GM12878 (cell line): ENCODE data around the gene PRORP. TPM values are rescaled to one million over a fixed set of nuclear protein-coding genes. Genes with fewer than 3 reads are reported as not detected.

ENCODE experiments used
- ATAC-seq: fragments of 200-7000 bp; cut with Tn5 transposase; 3 replicates; pipeline ENCODE4 v1.9.1; 2020; ENCODE audit warnings: mild to moderate bottlenecking, moderate library complexity
- BruUV-seq: library from RNA; stranded (reverse); fragments of 400-500 nt; replicated peaks from 2 replicates; lab custom pipeline; 2021; lab: Mats Ljungman, UMichigan
- CTCF ChIA-PET: fragments of 300-600 bp; sonication (Branson Sonifier 250); formaldehyde crosslinking; extraction: SDS; loops from one replicate; lab custom pipeline; 2021; ENCODE audit warnings: inconsistent platforms; lab: Yijun Ruan, JAX
- POLR2A ChIA-PET: fragments of 350-600 bp; formaldehyde crosslinking; extraction: SDS; loops from one replicate; lab custom pipeline; 2021; ENCODE audit warnings: inconsistent platforms; lab: Charles Lee
- RAD21 ChIA-PET: fragments of 300-600 bp; sonication (Branson Sonifier 250); formaldehyde crosslinking; loops from one replicate; lab custom pipeline; 2023; ENCODE audit warnings: antibody characterized with exemption; ENCODE audit not compliant: unreplicated experiment; lab: Charles Lee
- SMC1A ChIA-PET: fragments of 300-600 bp; sonication (Branson Sonifier 250); formaldehyde crosslinking; loops from one replicate; lab custom pipeline; 2023; ENCODE audit not compliant: unreplicated experiment, uncharacterized antibody; lab: Charles Lee
- DNase-seq: peaks from one replicate; pipeline ENCODE4 v3.0.0-alpha.2; 2011; ENCODE audit warnings: low read depth, low spot score
- FAIRE-seq: peaks from 3 replicates; lab custom pipeline; 2011; peaks lifted over from hg19 to GRCh38; lab: Jason Lieb, UNC
- H2AFZ ChIP-seq: 2 replicates; pipeline ENCODE4 v1.6.0; 2011; ENCODE audit warnings: low read depth, low read length, control low read depth; ENCODE audit not compliant: control insufficient read depth
- H3K27ac ChIP-seq: 2 replicates; pipeline ENCODE4 v1.5.1; 2011; ENCODE audit warnings: control low read depth; ENCODE audit not compliant: control insufficient read depth, insufficient read depth
- H3K27me3 ChIP-seq, 2 experiments: replicated peaks in 1 of 2; 2 replicates each; pipeline versions ENCODE4 v1.6.0 to v1.6.1; 2011; ENCODE audit warnings: low read length in 1 of 2; ENCODE audit not compliant: control insufficient read depth in 2 of 2, insufficient read depth in 2 of 2
- H3K36me3 ChIP-seq, 2 experiments: 2 replicates each; pipeline ENCODE4 v1.5.1; 2011; ENCODE audit warnings: low read length in 1 of 2; ENCODE audit not compliant: control insufficient read depth in 2 of 2, insufficient read depth in 2 of 2
- H3K4me1 ChIP-seq: 2 replicates; pipeline ENCODE4 v1.6.1; 2011; ENCODE audit warnings: mild to moderate bottlenecking, low read length, moderate library complexity, mixed read lengths; ENCODE audit not compliant: control insufficient read depth, insufficient read depth
- H3K4me2 ChIP-seq: 2 replicates; pipeline ENCODE4 v1.6.0; 2011; ENCODE audit warnings: control low read depth; ENCODE audit not compliant: control insufficient read depth, insufficient read depth
- H3K4me3 ChIP-seq: fragments of 200-600 bp; sonication (generic); 2 replicates; pipeline ENCODE4 v1.5.1; 2016
- H3K79me2 ChIP-seq: 2 replicates; pipeline ENCODE4 v1.6.0; 2011; ENCODE audit warnings: low read length; ENCODE audit not compliant: control insufficient read depth, insufficient read depth
- H3K9ac ChIP-seq: 2 replicates; pipeline ENCODE4 v1.8.0; 2011; ENCODE audit warnings: low read length, control low read depth, mixed read lengths; ENCODE audit not compliant: control insufficient read depth, insufficient read depth
- H3K9me3 ChIP-seq: replicated peaks from 3 replicates; pipeline ENCODE4 v1.5.1; 2011; ENCODE audit warnings: mild to moderate bottlenecking, low read length; ENCODE audit not compliant: control insufficient read depth, insufficient read depth
- H4K20me1 ChIP-seq: 2 replicates; pipeline ENCODE4 v1.6.0; 2011; ENCODE audit not compliant: control insufficient read depth, insufficient read depth
- CBX3 ChIP-seq: fragments of 200-600 bp; sonication (generic); IDR thresholded peaks from 2 replicates; pipeline ENCODE4 v1.6.1; 2016; ENCODE audit warnings: low read depth, borderline replicate concordance
- GABPA ChIP-seq: IDR thresholded peaks from 2 replicates; pipeline ENCODE4 v1.6.1; 2014; ENCODE audit warnings: antibody characterized with exemption, low read depth, mild to moderate bottlenecking, inconsistent platforms
- HCFC1 ChIP-seq: fragments of 150-350 bp; IDR thresholded peaks from 2 replicates; pipeline ENCODE4 v1.6.1; 2014; ENCODE audit warnings: low read length
- IKZF1 ChIP-seq: fragments of 450-650 bp; conservative IDR thresholded peaks from 2 replicates; pipeline ENCODE4 v1.6.1; 2017; ENCODE audit warnings: antibody characterized with exemption, mild to moderate bottlenecking
- JUND ChIP-seq: IDR thresholded peaks from 2 replicates; pipeline ENCODE4 v1.6.1; 2012; ENCODE audit warnings: low read depth, mild to moderate bottlenecking, low read length, improper control_type of control experiment, moderate library complexity
- MEF2A ChIP-seq: IDR thresholded peaks from 2 replicates; pipeline ENCODE4 v1.6.1; 2011; ENCODE audit warnings: low read depth, mild to moderate bottlenecking, low read length, moderate library complexity; ENCODE audit not compliant: insufficient read depth
- MYB ChIP-seq: fragments of 150-350 bp; IDR thresholded peaks from 2 replicates; pipeline ENCODE4 v1.6.1; 2014; ENCODE audit warnings: mild to moderate bottlenecking, low read depth, low read length, borderline replicate concordance
- NFYB ChIP-seq: IDR thresholded peaks from 2 replicates; pipeline ENCODE4 v1.6.1; 2011; ENCODE audit warnings: low read depth, mild to moderate bottlenecking, low read length, improper control_type of control experiment, moderate library complexity; ENCODE audit not compliant: insufficient read depth
- SMAD5 ChIP-seq: IDR thresholded peaks from 2 replicates; pipeline ENCODE4 v1.6.1; 2016; ENCODE audit warnings: antibody characterized with exemption, low read depth
- SP1 ChIP-seq: IDR thresholded peaks from one replicate; pipeline ENCODE4 v1.6.1; 2011; ENCODE audit warnings: low read depth, low read length
- STAT1 ChIP-seq: fragments of 450-650 bp; conservative IDR thresholded peaks from 2 replicates; pipeline ENCODE4 v1.6.1; 2014; ENCODE audit warnings: antibody characterized with exemption, mild to moderate bottlenecking
- in situ Hi-C: fragments of 300-500 bp; cut with MboI; formaldehyde crosslinking; loops from 9 replicates; pipeline ENCODE4 v1.14.3; 2018; ENCODE audit warnings: mixed read lengths
- intact Hi-C: fragments of 100-400 bp; cut with micrococcal nuclease; formaldehyde crosslinking; loops from one replicate; pipeline ENCODE4 v1.14.2; 2022; ENCODE audit not compliant: unreplicated experiment
- polyA plus RNA-seq, 11 experiments: library from polyadenylated mRNA; depleted of rRNA in 4 of 11; unstranded in 6 of 11; stranded (reverse) in 5 of 11; fragments of >200 nt; fragmentation: Nextera tagmentation in 4 of 11; fragmentation: Illumina TruSeq in 1 of 11; extraction: Ambion mirVana in 4 of 11; extraction: Trizol in 1 of 11; gene quantifications; 1 replicate in 1 of 11; 2 replicates in 10 of 11; pipeline versions ENCODE4 v1.2.1 to v1.2.3, GENCODE V29; 2011 to 2016; ENCODE audit warnings: inconsistent platforms in 2 of 11, missing spikeins in 2 of 11, low read depth in 1 of 11
- total RNA-seq, 4 experiments: library from RNA; depleted of rRNA in 3 of 4; stranded (reverse); fragments of >200 nt in 3 of 4; fragmentation: Illumina TruSeq in 1 of 4; extraction: Trizol in 1 of 4; gene quantifications; 2 replicates each; pipeline versions ENCODE4 v1.2.1 to v1.2.3, GENCODE V29; 2013 to 2021

Gene PRORP
- total and polyA plus RNA-seq, 10 of the 15 experiments (the other 5 are each of a cell fraction or from before 2014, with no cell fraction given), result 38.8 to 61.3 (median 46.7) TPM

- CTCF ChIA-PET, result interaction anchor here (1.1 to 1.2 kb wide), 2 partner anchors 33 to 434 kb away, joined by 3 read pairs; no protein-coding TSS in a partner anchor
- in situ Hi-C loops (no loop called here), intact Hi-C loops (no loop called here)
- RAD21 ChIA-PET, result interaction anchor here (1.2 kb wide), 1 partner anchor 32 kb away, joined by 3 read pairs; no protein-coding TSS in a partner anchor
- H3K36me3 ChIP-seq, result peaks cover 0 to 10% of the 10 kb centered on the region in 2 experiments; a peak in 2 of 4 replicates
- H3K4me2 ChIP-seq, result no peak overlapping the region
- DNase-seq (no peak), FAIRE-seq (no peak), ATAC-seq (no peak)
- H3K9me3 ChIP-seq, result no peaks in the 10 kb centered on the region; the same call in 2 of the 3 replicates
- no peak overlapping the region for H2AFZ ChIP-seq
- TF ChIP-seq SP1, result no peak
- no peak for TF ChIP-seq GABPA
- TF ChIP-seq MYB, result no peak
- TF ChIP-seq CBX3, result no peak
- TF ChIP-seq STAT1, result no peak
- no peak for TF ChIP-seq JUND
- no peak for TF ChIP-seq NFYB
- no peak for TF ChIP-seq IKZF1
- no peak for TF ChIP-seq SMAD5
- no peak for TF ChIP-seq HCFC1
- TF ChIP-seq MEF2A, result no peak
- H3K27ac ChIP-seq, result no peak overlapping the region
- no TSS peak for BruUV-seq
- no peaks in the 10 kb centered on the region for H3K27me3 ChIP-seq
- no peak overlapping the region for H3K4me3 ChIP-seq
- POLR2A ChIA-PET, result interaction anchor here (1.2 kb wide), 1 partner anchor 14 kb away, joined by 4 read pairs; the partner anchor contains the start of gene PPP2R3C
- SMC1A ChIA-PET, result interaction anchor here (1.0 kb wide), 1 partner anchor 16 kb away, joined by 4 read pairs; no protein-coding TSS in a partner anchor
- no peaks in the 10 kb centered on the region for H4K20me1 ChIP-seq
- no peak overlapping the region for H3K9ac ChIP-seq
- H3K79me2 ChIP-seq, result no peaks in the 10 kb centered on the region
- no peaks in the 10 kb centered on the region for H3K4me1 ChIP-seq
Observed at GRCh38 chr14:35107866-35108265, 14.5 kb upstream of the PRORP start.
